Caco-2 (cell line): Measurements from ENCODE around the gene PNPLA1. TPM values are rescaled to one million over a fixed set of nuclear protein-coding genes. Genes with fewer than 3 reads are reported as not detected.

Source experiments
- BruUV-seq: library from RNA; stranded (reverse); fragments of 400-500 nt; replicated peaks from 2 replicates; lab custom pipeline; 2021; lab: Mats Ljungman, UMichigan
- CTCF ChIA-PET: fragments of 300-600 bp; sonication (Branson Sonifier 250); formaldehyde crosslinking; loops from one replicate; lab custom pipeline; 2022; ENCODE audit warnings: antibody characterized with exemption; lab: Charles Lee
- POLR2A ChIA-PET: fragments of 300-600 bp; sonication (Branson Sonifier 250); formaldehyde crosslinking; loops from one replicate; lab custom pipeline; 2022; ENCODE audit warnings: antibody characterized with exemption; lab: Charles Lee
- DNase-seq, 2 experiments: peaks; one replicate each; pipeline versions ENCODE4 v3.0.0 to v3.0.0-alpha.2; 2020 to 2022
- H3K27me3 ChIP-seq: replicated peaks from 2 replicates; pipeline ENCODE4 v1.6.0; 2011; ENCODE audit warnings: low read length; ENCODE audit not compliant: control insufficient read depth, insufficient read depth
- H3K36me3 ChIP-seq: 2 replicates; pipeline ENCODE4 v1.5.1; 2011; ENCODE audit warnings: low read length; ENCODE audit not compliant: control insufficient read depth, insufficient read depth
- H3K4me1 ChIP-seq: fragments of 250-450 bp; sonication (Bioruptor Pico); 2 replicates; pipeline ENCODE4 v1.5.1; 2020; ENCODE audit warnings: mild to moderate bottlenecking
- H3K4me3 ChIP-seq: 2 replicates; pipeline ENCODE4 v1.5.1; 2011; ENCODE audit warnings: low read depth, mild to moderate bottlenecking, control low read depth, low read length
- H3K9me3 ChIP-seq: fragments of 250-450 bp; sonication (Bioruptor Pico); 2 replicates; pipeline ENCODE4 v1.5.1; 2020; ENCODE audit warnings: mild to moderate bottlenecking, moderate library complexity
- H3K27ac Mint-ChIP-seq: one replicate; pipeline ENCODE4 v1.8.0; 2022; ENCODE audit warnings: mixed read lengths; ENCODE audit not compliant: unreplicated experiment
- H3K27me3 Mint-ChIP-seq: one replicate; pipeline ENCODE4 v1.8.0; 2022; ENCODE audit warnings: mixed read lengths; ENCODE audit not compliant: insufficient read depth, unreplicated experiment
- H3K36me3 Mint-ChIP-seq: one replicate; pipeline ENCODE4 v1.8.0; 2022; ENCODE audit warnings: mild to moderate bottlenecking, mixed read lengths; ENCODE audit not compliant: insufficient read depth, unreplicated experiment
- H3K4me1 Mint-ChIP-seq: one replicate; pipeline ENCODE4 v1.8.0; 2022; ENCODE audit warnings: low read depth, mixed read lengths; ENCODE audit not compliant: unreplicated experiment
- H3K4me3 Mint-ChIP-seq: one replicate; pipeline ENCODE4 v1.8.0; 2022; ENCODE audit warnings: mild to moderate bottlenecking, moderate library complexity, mixed read lengths; ENCODE audit not compliant: unreplicated experiment
- H3K9me3 Mint-ChIP-seq: one replicate; pipeline ENCODE4 v1.8.0; 2022; ENCODE audit warnings: mixed read lengths; ENCODE audit not compliant: unreplicated experiment
- CTCF ChIP-seq, 2 experiments: fragments of 200-600 bp in 1 of 2; IDR thresholded peaks; 1 replicate in 1 of 2; 2 replicates in 1 of 2; pipeline versions ENCODE4 v1.5.1 to v1.8.0; 2011 to 2022; ENCODE audit warnings: antibody characterized with exemption in 1 of 2, control low read depth in 1 of 2, inconsistent platforms in 1 of 2, low read depth in 1 of 2, low read length in 1 of 2, mild to moderate bottlenecking in 1 of 2, moderate library complexity in 1 of 2; ENCODE audit not compliant: insufficient read depth in 1 of 2, severe bottlenecking in 1 of 2, unreplicated experiment in 1 of 2
- intact Hi-C: fragments of 100-400 bp; cut with micrococcal nuclease; formaldehyde crosslinking; loops from one replicate; pipeline ENCODE4 v1.10.0; 2022; ENCODE audit not compliant: unreplicated experiment
- total RNA-seq: library from RNA; stranded (reverse); gene quantifications from 2 replicates; pipeline ENCODE4 v1.2.3, GENCODE V29; 2022

The PNPLA1 gene
- total RNA-seq, 1 experiment from 2014 or later, result 0.25 TPM

GRCh38 chr6:36224918-36225461 lies 44.9 kb upstream of the PNPLA1 start:
- no peak overlapping the region for H3K4me3 Mint-ChIP-seq

GRCh38 chr6:36226438-36227047 lies 43.3 kb upstream of the PNPLA1 start:
- H3K36me3 Mint-ChIP-seq, result peaks cover 49% of the 10 kb centered on the region
- intact Hi-C loops, result no loop called here

More at GRCh38 chr6:36224918-36225461, 44.9 kb upstream of the PNPLA1 start:
- H3K36me3 Mint-ChIP-seq, result peaks cover 46% of the 10 kb centered on the region
- TF ChIP-seq CTCF (IDR thresholded peaks at IDR 0.05; ENCODE audit: insufficient read depth in 1 of 2, low read depth in 1 of 2, low read length in 1 of 2, severe bottlenecking in 1 of 2, unreplicated experiment in 1 of 2), result no peak
- ChIA-PET CTCF (interaction anchor here (0.6 kb wide), 1 partner anchor 101 kb away, joined by 3 read pairs; no protein-coding TSS in a partner anchor), POLR2A (no interaction called here)
- no peak for DNase-seq
- H3K9me3 Mint-ChIP-seq, result no peaks in the 10 kb centered on the region
- H3K27ac Mint-ChIP-seq, result no peak overlapping the region
- intact Hi-C loops, result no loop called here
- no peaks in the 10 kb centered on the region for H3K27me3 ChIP-seq
- no peaks in the 10 kb centered on the region for H3K9me3 ChIP-seq
- H3K27me3 Mint-ChIP-seq, result no peaks in the 10 kb centered on the region
- peaks cover 28% of the 10 kb centered on the region for H3K4me1 ChIP-seq
- H3K4me1 Mint-ChIP-seq, result peaks cover 5% of the 10 kb centered on the region
- BruUV-seq, result no TSS peak
- H3K4me3 ChIP-seq, result no peak overlapping the region
- peaks cover 9% of the 10 kb centered on the region for H3K36me3 ChIP-seq

More at GRCh38 chr6:36226438-36227047, 43.3 kb upstream of the PNPLA1 start:
- BruUV-seq, result no TSS peak
- ChIA-PET CTCF (no interaction called here), POLR2A (no interaction called here)
- Histone ChIP-seq H3K27me3 (no peaks in the 10 kb centered on the region), H3K4me1 (peaks cover 28% of the 10 kb centered on the region), H3K36me3 (peaks cover 12% of the 10 kb centered on the region), H3K4me3 (no peak overlapping the region), H3K9me3 (no peaks in the 10 kb centered on the region)
- Mint-ChIP-seq H3K27me3 (no peaks in the 10 kb centered on the region), H3K4me3 (no peak overlapping the region), H3K9me3 (no peaks in the 10 kb centered on the region), H3K27ac (no peak overlapping the region), H3K4me1 (peaks cover 5% of the 10 kb centered on the region)
- TF ChIP-seq CTCF (IDR thresholded peaks at IDR 0.05; ENCODE audit: insufficient read depth in 1 of 2, low read depth in 1 of 2, low read length in 1 of 2, severe bottlenecking in 1 of 2, unreplicated experiment in 1 of 2), result no peak
- no peak for DNase-seq
